NCI-H2227 (cell line): ENCODE data around the gene CCDC88B.
A peak's percentile ranks its signal among the peaks of the same experiment; 100 is the strongest.
"Not testable (repeated sequence)": the region's sequence is repeated elsewhere in the genome, so short reads cannot be mapped to it uniquely, and the experiment has no call there.

ENCODE experiments used
- DNase-seq: peaks from one replicate; lab custom pipeline; 2025; ENCODE audit not compliant: unreplicated experiment; lab: John Stamatoyannopoulos, UW

The CCDC88B gene

GRCh38 chr11:64304316-64305072 is 35.5 kb upstream of the CCDC88B start:
- peak; percentile 92 for DNase-seq

- peak; percentile 100 for DNase-seq
Observed at GRCh38 chr11:64305075-64305690, 34.8 kb upstream of the CCDC88B start, which contains the start of gene ESRRA. Gene ESRRA (plus strand): TSS chr11:64305524. CDS start chr11:64307180, 1,656 bp downstream.

- DNase-seq, result peak; percentile 66
Observed at GRCh38 chr11:64305691-64306562, 34.1 kb upstream of the CCDC88B start.

- no peak for DNase-seq
Observed at GRCh38 chr11:64306563-64306875, 33.5 kb upstream of the CCDC88B start.

GRCh38 chr11:64306876-64307622 is 33.0 kb upstream of the CCDC88B start:
- peak; percentile 64 for DNase-seq

GRCh38 chr11:64307795-64308194 is 32.2 kb upstream of the CCDC88B start:
- DNase-seq, result not testable (repeated sequence)

- DNase-seq, result no peak
Observed at GRCh38 chr11:64312947-64313346, 27.1 kb upstream of the CCDC88B start.

- DNase-seq, result peak; percentile 26
Observed at GRCh38 chr11:64313491-64314145, 26.4 kb upstream of the CCDC88B start.

- DNase-seq, result no peak
Observed at GRCh38 chr11:64314146-64314804, 25.7 kb upstream of the CCDC88B start.

GRCh38 chr11:64314805-64315561 is 25.0 kb upstream of the CCDC88B start:
- no peak for DNase-seq

GRCh38 chr11:64315667-64316526 is 24.1 kb upstream of the CCDC88B start:
- not testable (repeated sequence) for DNase-seq

GRCh38 chr11:64316672-64317324 is 23.2 kb upstream of the CCDC88B start:
- peak; percentile 59 for DNase-seq

- DNase-seq, result peak; percentile 98
Observed at GRCh38 chr11:64317325-64317960, 22.6 kb upstream of the CCDC88B start, which contains the start of gene TRMT112. Gene TRMT112 (minus strand): TSS chr11:64317559. CDS start chr11:64317526, 33 bp downstream.

GRCh38 chr11:64317961-64318765 is 21.8 kb upstream of the CCDC88B start, which contains the start of gene PRDX5:
Gene PRDX5 (plus strand): TSS chr11:64318121. CDS start chr11:64318216, 95 bp downstream.
- DNase-seq, result peak; percentile 97

GRCh38 chr11:64318766-64319761 is 20.9 kb upstream of the CCDC88B start:
- DNase-seq, result no peak
